ENCODE measurements around the gene EVC2. TPM values are rescaled to one million over a fixed set of nuclear protein-coding genes. Genes with fewer than 3 reads are reported as not detected.

Gene EVC2
- total RNA-seq, 2 experiments from 2014 or later = 3.4 TPM; not detected in 1

DNA sequence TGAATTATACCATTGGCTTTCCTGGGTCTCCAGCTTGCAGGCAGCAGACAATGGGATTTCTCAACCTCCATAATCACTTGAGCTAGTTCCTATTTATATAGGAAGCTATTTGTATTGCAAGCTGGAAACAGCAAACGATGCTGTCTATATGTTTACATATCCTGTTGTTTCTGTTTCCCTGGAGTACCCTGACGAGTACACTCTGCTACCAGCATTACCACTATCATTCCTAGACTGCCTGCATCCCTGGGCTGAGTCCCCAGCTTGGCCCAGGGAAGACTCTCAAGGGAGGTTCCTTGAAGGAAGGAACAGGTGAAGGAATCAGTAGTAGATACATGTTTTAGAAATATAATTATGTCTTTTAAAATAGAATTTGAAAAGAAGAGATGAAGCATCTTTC is 81.4 kb downstream of the EVC2 start:
- CTCF ChIA-PET (ENCODE audit: unreplicated experiment) = no interaction called here
- Histone ChIP-seq H3K36me3 (ENCODE audit: insufficient read depth, low read length) (no peaks in the 10 kb centered on the region), H2AFZ (ENCODE audit: low read length) (no peak overlapping the region), H3K9me2 (ENCODE audit: insufficient read depth, low read length) (no peaks in the 10 kb centered on the region), H3K9me3 (ENCODE audit: low read length) (no peaks in the 10 kb centered on the region), H4K20me1 (ENCODE audit: insufficient read depth, low read length) (no peaks in the 10 kb centered on the region), H3K4me3 (ENCODE audit: low read depth, low read length, poor library complexity, severe bottlenecking) (no peak overlapping the region), H3K27ac (ENCODE audit: low read depth, low read length, poor library complexity, severe bottlenecking) (no peak overlapping the region), H3K79me2 (ENCODE audit: insufficient read depth, low read depth, low read length) (no peaks in the 10 kb centered on the region), H3K4me1 (ENCODE audit: insufficient read depth, low read length, poor library complexity, severe bottlenecking) (no peaks in the 10 kb centered on the region), H3K4me2 (ENCODE audit: low read length) (no peak overlapping the region)
- DNase-seq (ENCODE audit: low spot score) = no peak
- POLR2A ChIA-PET = no interaction called here
- intact Hi-C loops (cut with micrococcal nuclease; ENCODE audit: unreplicated experiment) = no loop called here
- no peak for TF ChIP-seq EZH2phosphoT487 (IDR thresholded peaks at IDR 0.05; ENCODE audit: borderline replicate concordance, low read depth, low read length)
- TF ChIP-seq, protein P1, sequence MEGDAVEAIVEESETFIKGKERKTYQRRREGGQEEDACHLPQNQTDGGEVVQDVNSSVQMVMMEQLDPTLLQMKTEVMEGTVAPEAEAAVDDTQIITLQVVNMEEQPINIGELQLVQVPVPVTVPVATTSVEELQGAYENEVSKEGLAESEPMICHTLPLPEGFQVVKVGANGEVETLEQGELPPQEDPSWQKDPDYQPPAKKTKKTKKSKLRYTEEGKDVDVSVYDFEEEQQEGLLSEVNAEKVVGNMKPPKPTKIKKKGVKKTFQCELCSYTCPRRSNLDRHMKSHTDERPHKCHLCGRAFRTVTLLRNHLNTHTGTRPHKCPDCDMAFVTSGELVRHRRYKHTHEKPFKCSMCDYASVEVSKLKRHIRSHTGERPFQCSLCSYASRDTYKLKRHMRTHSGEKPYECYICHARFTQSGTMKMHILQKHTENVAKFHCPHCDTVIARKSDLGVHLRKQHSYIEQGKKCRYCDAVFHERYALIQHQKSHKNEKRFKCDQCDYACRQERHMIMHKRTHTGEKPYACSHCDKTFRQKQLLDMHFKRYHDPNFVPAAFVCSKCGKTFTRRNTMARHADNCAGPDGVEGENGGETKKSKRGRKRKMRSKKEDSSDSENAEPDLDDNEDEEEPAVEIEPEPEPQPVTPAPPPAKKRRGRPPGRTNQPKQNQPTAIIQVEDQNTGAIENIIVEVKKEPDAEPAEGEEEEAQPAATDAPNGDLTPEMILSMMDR (conservative IDR thresholded peaks at IDR 0.05; ENCODE audit: low read length) = no peak
- no TSS peak for BruUV-seq (replicated peaks)

DNA sequence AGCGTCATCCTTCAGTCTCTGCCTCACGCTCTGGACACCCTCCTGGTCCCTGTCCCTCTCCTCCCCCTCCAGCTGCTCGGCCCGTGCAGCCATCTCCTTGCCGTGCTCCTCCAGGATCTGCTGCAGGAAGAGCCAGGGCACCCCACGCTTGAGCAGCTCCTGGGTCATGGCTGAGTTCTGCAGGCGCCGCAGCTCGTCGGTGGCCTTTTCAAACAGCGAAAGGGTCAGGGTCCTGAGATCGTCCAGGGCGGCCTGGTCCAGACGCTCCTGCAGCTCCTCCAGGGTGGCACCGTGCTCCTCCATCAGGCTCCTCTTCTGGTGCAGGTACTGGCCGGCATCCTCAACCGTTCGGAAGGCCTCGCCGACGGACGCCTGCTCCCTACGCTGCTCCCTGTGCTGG is 85.8 kb downstream of the EVC2 start:
- no TSS peak for BruUV-seq (replicated peaks)
- DNase-seq (ENCODE audit: low spot score) = no peak

DNA sequence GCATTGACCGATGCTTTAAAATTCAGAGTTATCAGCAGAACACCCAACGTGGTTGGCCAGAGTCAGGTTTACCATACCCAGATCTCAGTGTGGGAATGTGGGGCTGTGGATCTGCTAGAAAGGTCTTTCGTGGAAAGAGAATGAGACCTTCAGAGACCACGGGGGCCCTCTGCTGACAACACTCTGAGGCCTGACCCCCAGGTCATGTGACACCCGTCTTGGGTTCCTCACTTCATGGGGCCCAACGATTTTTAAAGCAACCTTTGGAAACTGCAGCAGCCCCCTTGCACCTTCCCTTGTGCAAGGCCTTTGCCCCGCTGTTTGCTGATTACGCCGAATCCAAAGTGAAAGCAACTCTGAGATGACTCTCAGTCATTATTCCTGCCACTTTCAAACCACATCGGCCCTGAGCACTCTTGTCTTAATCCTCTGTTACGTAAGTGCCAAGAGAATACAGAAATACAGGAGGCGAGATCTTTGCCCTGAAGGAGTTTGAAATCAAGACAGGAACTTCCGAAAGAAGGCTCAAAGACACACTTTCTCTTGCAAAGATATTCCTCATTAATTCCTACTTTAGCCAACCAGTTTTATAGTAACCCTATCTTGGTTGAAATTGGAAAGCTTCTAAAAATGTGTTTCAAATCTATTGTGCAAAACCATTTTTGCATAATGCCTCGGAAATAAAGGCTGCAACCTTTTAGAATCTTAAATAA is 88.3 kb downstream of the EVC2 start:
- Histone ChIP-seq H3K27ac (ENCODE audit: low read depth, low read length, poor library complexity, severe bottlenecking) (no peak overlapping the region), H3K4me3 (ENCODE audit: low read depth, low read length, poor library complexity, severe bottlenecking) (no peak overlapping the region), H4K20me1 (ENCODE audit: insufficient read depth, low read length) (no peaks in the 10 kb centered on the region), H2AFZ (ENCODE audit: low read length) (no peak overlapping the region), H3K9me2 (ENCODE audit: insufficient read depth, low read length) (no peaks in the 10 kb centered on the region), H3K36me3 (ENCODE audit: insufficient read depth, low read length) (no peaks in the 10 kb centered on the region), H3K4me2 (ENCODE audit: low read length) (no peak overlapping the region), H3K4me1 (ENCODE audit: insufficient read depth, low read length, poor library complexity, severe bottlenecking) (no peaks in the 10 kb centered on the region), H3K9me3 (ENCODE audit: low read length) (no peaks in the 10 kb centered on the region), H3K79me2 (ENCODE audit: insufficient read depth, low read depth, low read length) (no peaks in the 10 kb centered on the region)
- CTCF ChIA-PET (ENCODE audit: unreplicated experiment) = no interaction called here
- intact Hi-C loops (cut with micrococcal nuclease; ENCODE audit: unreplicated experiment) = no loop called here
- BruUV-seq (replicated peaks) = no TSS peak
- no peak for DNase-seq (ENCODE audit: low spot score)
- TF ChIP-seq, protein P1 (conservative IDR thresholded peaks at IDR 0.05; ENCODE audit: low read length) = no peak
- TF ChIP-seq EZH2phosphoT487 (IDR thresholded peaks at IDR 0.05; ENCODE audit: borderline replicate concordance, low read depth, low read length) = no peak
- POLR2A ChIA-PET = no interaction called here

More for the DNA sequence above, 85.8 kb downstream of the EVC2 start:
- Histone ChIP-seq H3K4me2 (ENCODE audit: low read length) (no peak overlapping the region), H4K20me1 (ENCODE audit: insufficient read depth, low read length) (no peaks in the 10 kb centered on the region), H3K36me3 (ENCODE audit: insufficient read depth, low read length) (no peaks in the 10 kb centered on the region), H3K4me3 (ENCODE audit: low read depth, low read length, poor library complexity, severe bottlenecking) (no peak overlapping the region), H3K9me2 (ENCODE audit: insufficient read depth, low read length) (no peaks in the 10 kb centered on the region), H3K27ac (ENCODE audit: low read depth, low read length, poor library complexity, severe bottlenecking) (no peak overlapping the region), H3K79me2 (ENCODE audit: insufficient read depth, low read depth, low read length) (no peaks in the 10 kb centered on the region), H3K9me3 (ENCODE audit: low read length) (no peaks in the 10 kb centered on the region), H3K4me1 (ENCODE audit: insufficient read depth, low read length, poor library complexity, severe bottlenecking) (no peaks in the 10 kb centered on the region), H2AFZ (ENCODE audit: low read length) (no peak overlapping the region)
- ChIA-PET CTCF (ENCODE audit: unreplicated experiment) (no interaction called here), POLR2A (no interaction called here)
- intact Hi-C loops (cut with micrococcal nuclease; ENCODE audit: unreplicated experiment) = no loop called here
- no peak for TF ChIP-seq EZH2phosphoT487 (IDR thresholded peaks at IDR 0.05; ENCODE audit: borderline replicate concordance, low read depth, low read length)
- TF ChIP-seq, protein P1 (conservative IDR thresholded peaks at IDR 0.05; ENCODE audit: low read length) = no peak
